Activated effector memory CD4-positive, alpha-beta T cell treated with Interleukin-2 at 50 U/mL for 16 hours (primary cell): ENCODE measurements around the gene CHMP1A.
"Not testable (repeated sequence)": the region's sequence is repeated elsewhere in the genome, so short reads cannot be mapped to it uniquely, and the experiment has no call there.

Source experiments
- DNase-seq: peaks from one replicate; pipeline ENCODE4 v3.0.0-alpha.2; 2020

Gene CHMP1A

GRCh38 chr16:89656435-89657121 is 930 bp downstream of the CHMP1A start:
- DNase-seq, result no peak

GRCh38 chr16:89655062-89655643 is 2.4 kb downstream of the CHMP1A start:
- DNase-seq, result no peak

- DNase-seq, result no peak
Measured at GRCh38 chr16:89653656-89654295, 3.7 kb downstream of the CHMP1A start.

- DNase-seq, result no peak
Measured at GRCh38 chr16:89651584-89651983, 5.9 kb downstream of the CHMP1A start.

GRCh38 chr16:89646906-89647305 is 10.6 kb downstream of the CHMP1A start:
- no peak for DNase-seq

- DNase-seq, result no peak
Measured at GRCh38 chr16:89646270-89646669, 11.2 kb downstream of the CHMP1A start.

- no peak for DNase-seq
Measured at GRCh38 chr16:89645122-89645521, 12.4 kb downstream of the CHMP1A start.

GRCh38 chr16:89643769-89644300 is 13.7 kb downstream of the CHMP1A start:
- DNase-seq, result no peak

- DNase-seq, result no peak
Measured at GRCh38 chr16:89642574-89642973, 14.9 kb downstream of the CHMP1A start.

- DNase-seq, result no peak
Measured at GRCh38 chr16:89641458-89642119, 15.9 kb downstream of the CHMP1A start.

GRCh38 chr16:89639385-89639784 is 18.1 kb downstream of the CHMP1A start:
- no peak for DNase-seq

- DNase-seq, result no peak
Measured at GRCh38 chr16:89638455-89638854, 19.1 kb downstream of the CHMP1A start.

GRCh38 chr16:89637379-89637778 is 20.1 kb downstream of the CHMP1A start:
- no peak for DNase-seq

- no peak for DNase-seq
Measured at GRCh38 chr16:89636663-89637062, 20.8 kb downstream of the CHMP1A start.

- DNase-seq, result not testable (repeated sequence)
Measured at GRCh38 chr16:89634463-89635385, 22.8 kb downstream of the CHMP1A start.

GRCh38 chr16:89633064-89633631 is 24.4 kb downstream of the CHMP1A start:
- no peak for DNase-seq

GRCh38 chr16:89629827-89630610 is 27.5 kb downstream of the CHMP1A start:
- no peak for DNase-seq

GRCh38 chr16:89624777-89625761 is 32.4 kb downstream of the CHMP1A start:
- no peak for DNase-seq

- DNase-seq, result no peak
Measured at GRCh38 chr16:89623511-89624261, 33.8 kb downstream of the CHMP1A start.
